Karpas-422 (cell line): Measurements from ENCODE around the gene DHX30. TPM values are rescaled to one million over a fixed set of nuclear protein-coding genes. Genes with fewer than 3 reads are reported as not detected.
"Not testable (repeated sequence)": the region's sequence is repeated elsewhere in the genome, so short reads cannot be mapped to it uniquely, and the experiment has no call there.

Experiments
- DNase-seq: peaks from one replicate; pipeline ENCODE4 v3.0.0-alpha.2; 2015
- H2AFZ ChIP-seq: fragments of 200-600 bp; sonication (generic); 2 replicates; pipeline ENCODE4 v1.6.1; 2014; ENCODE audit warnings: antibody characterized with exemption, low read length, mixed read lengths
- H3K27ac ChIP-seq: fragments of 200-600 bp; sonication (generic); 2 replicates; pipeline ENCODE4 v1.5.1; 2014; ENCODE audit warnings: mild to moderate bottlenecking, low read length, moderate library complexity
- H3K27me3 ChIP-seq: fragments of 200-600 bp; sonication (generic); 2 replicates; pipeline ENCODE4 v1.6.1; 2014; ENCODE audit warnings: low read length, mixed read lengths
- H3K36me3 ChIP-seq: fragments of 200-600 bp; sonication (generic); 2 replicates; pipeline ENCODE4 v1.6.1; 2014; ENCODE audit warnings: low read length, mixed read lengths; ENCODE audit not compliant: insufficient read depth
- H3K4me1 ChIP-seq: fragments of 200-600 bp; sonication (generic); 2 replicates; pipeline ENCODE4 v1.6.1; 2014; ENCODE audit warnings: mild to moderate bottlenecking, low read length, mixed read lengths
- H3K4me2 ChIP-seq: fragments of 200-600 bp; sonication (generic); 2 replicates; pipeline ENCODE4 v1.6.1; 2014; ENCODE audit warnings: low read length, low read depth, mild to moderate bottlenecking; ENCODE audit not compliant: poor library complexity, severe bottlenecking
- H3K4me3 ChIP-seq: fragments of 200-600 bp; sonication (generic); 2 replicates; pipeline ENCODE4 v1.5.1; 2014; ENCODE audit warnings: mild to moderate bottlenecking, antibody characterized with exemption, low read length, mixed read lengths
- H3K79me2 ChIP-seq: fragments of 200-600 bp; sonication (generic); 2 replicates; pipeline ENCODE4 v1.6.1; 2014; ENCODE audit warnings: mild to moderate bottlenecking, low read length, mixed read lengths
- H3K9ac ChIP-seq: fragments of 200-600 bp; sonication (generic); 2 replicates; pipeline ENCODE4 v1.6.0; 2014; ENCODE audit warnings: low read length
- H3K9me2 ChIP-seq: fragments of 200-600 bp; sonication (generic), shearing (Covaris generic); replicated peaks from 2 replicates; pipeline ENCODE4 v1.6.0; 2014; ENCODE audit warnings: mild to moderate bottlenecking, low read length, moderate library complexity; ENCODE audit not compliant: insufficient read depth
- H3K9me3 ChIP-seq: fragments of 300-700, 200-600 bp; sonication (generic); 2 replicates; pipeline ENCODE4 v1.6.1; 2014; ENCODE audit warnings: low read length, mixed read lengths
- H4K20me1 ChIP-seq: fragments of 200-600 bp; sonication (generic); 2 replicates; pipeline ENCODE4 v1.6.1; 2014; ENCODE audit warnings: mild to moderate bottlenecking, antibody characterized with exemption, low read length, low read depth; ENCODE audit not compliant: insufficient read depth
- total RNA-seq: library from RNA; depleted of rRNA; stranded (reverse); fragments of >200 nt; shearing (Covaris generic); gene quantifications from 2 replicates; pipeline ENCODE4 v1.2.3, GENCODE V29; 2014; ENCODE audit warnings: low replicate concordance

The DHX30 gene
- total RNA-seq, 1 experiment from 2014 or later, result 58.6 TPM

DNA sequence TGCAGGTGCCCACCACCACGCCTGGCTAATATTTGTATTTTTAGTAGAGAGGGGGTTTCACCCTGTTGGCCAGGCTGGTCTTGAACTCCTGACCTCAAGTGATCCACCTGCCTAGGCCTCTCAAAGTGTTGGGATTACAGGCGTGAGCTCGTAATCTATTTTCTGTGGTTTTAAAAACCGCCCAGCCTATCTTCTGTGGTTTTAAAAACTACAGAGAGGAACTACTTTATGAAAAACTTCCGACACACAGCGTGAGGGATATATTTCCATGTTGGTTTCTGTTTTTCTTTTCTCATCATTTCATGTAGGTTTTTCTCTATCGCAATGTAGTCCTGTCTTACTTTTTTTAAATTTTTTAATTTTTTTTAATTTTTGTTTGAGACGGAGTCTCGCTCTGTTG is 26.5 kb downstream of the DHX30 start:
- H4K20me1 ChIP-seq, result peaks cover 19% of the 10 kb centered on the region; the same call in 1 of the 2 replicates
- not testable (repeated sequence) for H3K4me2 ChIP-seq, H3K9ac ChIP-seq, H3K9me2 ChIP-seq, H3K4me3 ChIP-seq, DNase-seq, H3K9me3 ChIP-seq, H3K27me3 ChIP-seq, H2AFZ ChIP-seq, H3K27ac ChIP-seq
- H3K4me1 ChIP-seq, result peaks cover 13% of the 10 kb centered on the region
- peaks cover 45% of the 10 kb centered on the region for H3K79me2 ChIP-seq
- peaks cover 44% of the 10 kb centered on the region for H3K36me3 ChIP-seq

DNA sequence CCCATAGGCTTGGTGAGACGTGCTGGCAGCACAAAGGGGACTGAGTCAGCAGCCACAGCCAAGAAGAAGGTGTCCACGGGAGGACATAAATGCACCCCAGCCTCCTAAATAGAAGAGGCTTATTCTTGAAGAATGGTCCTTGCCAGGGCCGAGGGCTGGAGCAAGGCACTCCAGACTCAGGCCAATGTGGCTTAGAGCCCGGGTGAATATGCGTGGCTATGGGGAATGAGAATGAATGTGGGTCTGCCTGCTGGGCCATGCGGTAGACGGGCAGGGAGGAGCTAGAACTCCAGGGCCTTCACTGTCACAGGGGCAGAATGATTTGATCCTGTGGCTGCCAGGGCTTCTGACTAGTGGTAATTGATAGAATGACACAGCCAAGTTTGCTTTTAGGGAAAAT is 34.0 kb downstream of the DHX30 start:
- H3K36me3 ChIP-seq, result peaks cover 40% of the 10 kb centered on the region
- no peak overlapping the region for H3K9ac ChIP-seq
- H3K79me2 ChIP-seq, result peaks cover 16% of the 10 kb centered on the region; the same call in 1 of the 2 replicates

DNA sequence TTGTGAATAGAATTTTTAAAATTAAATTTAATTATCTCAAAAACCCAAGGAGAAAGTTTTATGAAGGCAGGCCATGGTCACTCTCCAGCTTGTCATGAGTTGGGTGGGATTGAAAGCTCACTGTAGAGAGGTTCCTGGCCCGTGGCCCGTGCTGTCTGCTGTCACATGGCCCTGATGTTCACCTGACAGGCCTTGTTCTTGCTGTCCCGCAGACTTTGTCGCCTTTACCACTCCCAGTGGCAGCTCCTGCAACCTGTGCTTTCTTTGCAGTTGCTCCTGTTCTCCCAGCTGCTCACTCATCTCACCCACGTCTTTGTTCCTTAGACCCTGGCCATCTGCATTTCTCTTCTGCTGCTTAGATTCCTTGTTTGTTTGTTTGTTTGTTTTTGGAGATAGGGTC is 35.6 kb downstream of the DHX30 start:
- H3K4me2 ChIP-seq, result no peak overlapping the region
- H3K9me2 ChIP-seq, result no peaks in the 10 kb centered on the region
- no peak for DNase-seq
- H3K9ac ChIP-seq, result no peak overlapping the region
- H3K27ac ChIP-seq, result no peak overlapping the region
- H3K79me2 ChIP-seq, result peaks cover 17% of the 10 kb centered on the region; the same call in 1 of the 2 replicates
- H3K9me3 ChIP-seq, result no peaks in the 10 kb centered on the region
- no peaks in the 10 kb centered on the region for H3K4me1 ChIP-seq
- 0 out of 2 replicates have a peak, but pooled peaks cover 8% of the 10 kb centered on the region for H4K20me1 ChIP-seq
- no peaks in the 10 kb centered on the region for H3K27me3 ChIP-seq
- H2AFZ ChIP-seq, result no peak overlapping the region
- H3K36me3 ChIP-seq, result peaks cover 46% of the 10 kb centered on the region
- no peak overlapping the region for H3K4me3 ChIP-seq

More for the DNA sequence above, 34.0 kb downstream of the DHX30 start:
- H3K4me3 ChIP-seq, result no peak overlapping the region
- H3K4me2 ChIP-seq, result no peak overlapping the region
- H3K27ac ChIP-seq, result no peak overlapping the region
- no peaks in the 10 kb centered on the region for H3K4me1 ChIP-seq
- no peak overlapping the region for H2AFZ ChIP-seq
- H3K27me3 ChIP-seq, result no peaks in the 10 kb centered on the region
- DNase-seq, result no peak
- H3K9me2 ChIP-seq, result no peaks in the 10 kb centered on the region
- 0 out of 2 replicates have a peak, but pooled peaks cover 3% of the 10 kb centered on the region for H4K20me1 ChIP-seq
- H3K9me3 ChIP-seq, result no peaks in the 10 kb centered on the region

DNA sequence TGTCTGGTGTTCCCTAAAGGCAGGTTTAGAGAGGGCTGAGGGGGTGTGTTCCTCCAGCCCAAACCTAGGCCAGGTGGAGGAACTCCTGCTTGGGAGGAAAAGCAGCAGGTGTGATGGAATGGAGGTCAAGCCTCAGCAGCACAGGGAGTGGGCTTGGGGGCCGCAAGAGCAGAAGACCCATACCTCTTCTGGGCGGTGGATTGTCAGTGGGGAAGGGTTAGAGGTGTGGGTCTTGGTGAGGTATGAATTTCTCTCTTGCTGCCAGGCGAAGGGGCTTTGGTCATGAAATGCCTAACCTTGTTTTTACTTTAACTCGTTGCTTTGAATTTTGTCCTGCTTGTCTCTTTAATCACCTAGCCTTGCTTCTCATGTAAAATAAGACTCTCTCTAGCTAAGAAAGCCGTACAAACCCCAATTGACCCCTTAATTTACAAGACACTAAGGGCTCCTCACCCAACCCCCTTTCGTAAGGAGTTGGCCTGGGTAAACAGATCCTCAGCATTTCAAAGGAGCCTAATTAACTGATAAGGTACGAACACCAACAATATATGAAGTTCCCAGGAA is 38.9 kb downstream of the DHX30 start:
- 0 out of 2 replicates have a peak, but pooled peaks cover 13% of the 10 kb centered on the region for H4K20me1 ChIP-seq
- no peak overlapping the region for H2AFZ ChIP-seq
- no peak overlapping the region for H3K4me2 ChIP-seq
- no peak overlapping the region for H3K27ac ChIP-seq
- H3K9ac ChIP-seq, result no peak overlapping the region
- no peaks in the 10 kb centered on the region for H3K27me3 ChIP-seq
- H3K79me2 ChIP-seq, result peaks cover 19% of the 10 kb centered on the region; the same call in 1 of the 2 replicates
- DNase-seq, result no peak
- H3K9me3 ChIP-seq, result no peaks in the 10 kb centered on the region
- H3K9me2 ChIP-seq, result no peaks in the 10 kb centered on the region
- H3K4me3 ChIP-seq, result no peak overlapping the region
- no peaks in the 10 kb centered on the region for H3K4me1 ChIP-seq
- H3K36me3 ChIP-seq, result peaks cover 46% of the 10 kb centered on the region

DNA sequence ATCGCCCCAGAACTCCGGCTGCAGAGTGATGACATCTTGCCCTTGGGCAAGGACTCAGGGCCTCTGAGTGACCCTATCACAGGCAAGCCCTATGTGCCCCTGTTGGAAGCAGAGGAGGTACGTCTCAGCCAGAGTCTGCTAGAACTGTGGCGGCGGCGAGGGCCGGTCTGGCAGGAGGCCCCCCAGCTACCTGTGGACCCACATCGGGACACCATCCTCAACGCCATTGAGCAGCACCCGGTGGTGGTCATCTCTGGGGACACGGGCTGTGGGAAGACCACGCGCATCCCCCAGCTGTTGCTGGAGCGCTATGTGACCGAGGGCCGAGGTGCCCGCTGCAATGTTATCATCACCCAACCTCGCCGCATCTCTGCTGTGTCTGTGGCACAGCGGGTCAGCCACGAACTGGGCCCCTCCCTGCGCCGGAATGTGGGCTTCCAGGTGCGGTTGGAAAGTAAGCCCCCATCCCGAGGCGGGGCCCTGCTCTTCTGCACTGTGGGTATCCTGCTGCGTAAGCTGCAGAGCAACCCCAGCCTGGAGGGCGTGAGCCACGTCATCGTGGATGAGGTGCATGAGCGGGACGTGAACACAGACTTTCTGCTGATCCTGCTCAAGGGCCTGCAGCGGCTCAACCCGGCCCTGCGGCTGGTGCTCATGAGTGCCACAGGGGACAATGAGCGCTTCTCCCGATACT is 43.4 kb downstream of the DHX30 start:
- Histone ChIP-seq H3K27ac (no peak overlapping the region), H3K4me1 (no peaks in the 10 kb centered on the region), H3K4me2 (no peak overlapping the region), H3K36me3 (peaks cover 31% of the 10 kb centered on the region), H2AFZ (no peak overlapping the region), H3K27me3 (no peaks in the 10 kb centered on the region), H3K9ac (no peak overlapping the region), H3K79me2 (peaks cover 10% of the 10 kb centered on the region; the same call in 1 of the 2 replicates), H4K20me1 (peaks cover 10% of the 10 kb centered on the region; the same call in 1 of the 2 replicates), H3K4me3 (no peak overlapping the region), H3K9me3 (no peaks in the 10 kb centered on the region), H3K9me2 (no peaks in the 10 kb centered on the region)
- DNase-seq, result no peak

DNA sequence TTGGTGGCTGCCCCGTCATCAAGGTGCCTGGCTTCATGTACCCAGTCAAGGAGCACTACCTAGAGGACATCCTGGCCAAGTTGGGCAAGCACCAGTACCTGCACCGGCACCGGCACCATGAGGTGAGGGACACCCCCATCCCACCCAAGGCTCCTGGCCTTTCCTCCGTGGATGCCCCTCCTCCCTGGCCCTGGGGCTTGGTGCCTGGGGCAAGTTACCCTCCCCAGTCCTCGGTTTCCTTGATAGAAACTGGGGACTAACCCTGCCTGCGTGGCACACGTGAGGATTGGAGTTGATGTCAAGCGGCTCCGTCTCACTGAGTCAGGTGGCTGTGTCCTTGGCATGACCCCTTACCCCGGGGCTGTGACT is 43.9 kb downstream of the DHX30 start:
- Histone ChIP-seq H3K27ac (no peak overlapping the region), H3K79me2 (peaks cover 10% of the 10 kb centered on the region; the same call in 1 of the 2 replicates), H3K4me2 (no peak overlapping the region), H2AFZ (no peak overlapping the region), H3K9me2 (no peaks in the 10 kb centered on the region), H3K4me3 (no peak overlapping the region), H3K9ac (no peak overlapping the region), H3K36me3 (peaks cover 31% of the 10 kb centered on the region), H3K9me3 (no peaks in the 10 kb centered on the region), H3K27me3 (no peaks in the 10 kb centered on the region), H3K4me1 (no peaks in the 10 kb centered on the region), H4K20me1 (peaks cover 10% of the 10 kb centered on the region; the same call in 1 of the 2 replicates)
- no peak for DNase-seq

DNA sequence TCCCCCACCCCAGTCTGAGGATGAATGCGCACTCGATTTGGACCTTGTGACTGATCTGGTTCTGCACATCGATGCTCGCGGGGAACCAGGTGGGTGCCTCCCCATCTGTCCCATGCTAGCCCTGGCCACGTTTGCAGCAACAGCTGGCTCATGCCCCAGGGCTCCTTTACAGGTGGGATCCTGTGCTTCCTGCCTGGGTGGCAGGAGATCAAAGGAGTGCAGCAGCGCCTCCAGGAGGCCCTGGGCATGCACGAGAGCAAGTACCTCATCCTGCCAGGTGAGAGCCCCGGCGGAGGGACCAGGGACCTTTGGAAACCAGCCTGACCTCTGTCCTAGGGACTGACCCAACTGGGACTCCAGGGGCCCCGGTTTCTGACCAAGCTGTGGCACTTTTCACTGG is 44.3 kb downstream of the DHX30 start:
- no peak overlapping the region for H3K9ac ChIP-seq
- no peaks in the 10 kb centered on the region for H3K27me3 ChIP-seq
- no peaks in the 10 kb centered on the region for H3K9me3 ChIP-seq
- no peak overlapping the region for H3K4me2 ChIP-seq
- H3K4me3 ChIP-seq, result no peak overlapping the region
- H3K36me3 ChIP-seq, result peaks cover 31% of the 10 kb centered on the region
- H3K9me2 ChIP-seq, result no peaks in the 10 kb centered on the region
- peaks cover 10% of the 10 kb centered on the region; the same call in 1 of the 2 replicates for H3K79me2 ChIP-seq
- no peak for DNase-seq
- H3K27ac ChIP-seq, result no peak overlapping the region
- H4K20me1 ChIP-seq, result peaks cover 10% of the 10 kb centered on the region; the same call in 1 of the 2 replicates
- H3K4me1 ChIP-seq, result no peaks in the 10 kb centered on the region
- no peak overlapping the region for H2AFZ ChIP-seq

DNA sequence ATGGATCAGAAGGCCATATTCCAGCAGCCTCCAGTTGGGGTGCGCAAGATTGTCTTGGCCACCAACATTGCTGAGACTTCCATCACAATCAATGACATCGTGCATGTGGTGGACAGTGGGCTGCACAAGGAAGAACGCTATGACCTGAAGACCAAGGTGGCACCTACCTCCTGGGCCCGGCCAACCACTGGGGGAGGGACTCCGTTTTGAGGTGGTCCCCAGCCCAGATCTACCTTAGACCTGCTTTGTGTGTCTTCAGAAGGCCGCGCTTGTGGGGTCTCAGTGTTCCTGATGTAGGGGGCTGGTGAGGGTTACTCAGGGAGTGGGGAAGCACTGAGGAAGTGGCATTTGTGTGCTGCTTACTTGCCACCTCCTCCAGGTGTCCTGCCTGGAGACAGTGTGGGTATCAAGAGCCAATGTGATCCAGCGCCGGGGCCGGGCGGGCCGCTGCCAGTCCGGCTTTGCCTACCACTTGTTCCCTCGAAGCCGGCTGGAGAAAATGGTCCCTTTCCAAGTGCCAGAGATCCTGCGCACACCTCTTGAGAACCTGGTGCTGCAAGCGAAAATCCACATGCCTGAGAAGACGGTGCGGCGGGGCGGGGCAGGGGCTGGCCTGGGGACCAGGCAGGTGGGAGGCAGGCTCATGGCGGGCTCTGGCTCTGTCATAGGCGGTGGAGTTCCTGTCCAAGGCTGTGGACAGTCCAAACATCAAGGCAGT is 45.0 kb downstream of the DHX30 start:
- Histone ChIP-seq H2AFZ (no peak overlapping the region), H3K4me2 (no peak overlapping the region), H3K4me3 (no peak overlapping the region), H3K9me3 (no peaks in the 10 kb centered on the region), H3K4me1 (no peaks in the 10 kb centered on the region), H3K79me2 (peaks cover 10% of the 10 kb centered on the region; the same call in 1 of the 2 replicates), H3K27me3 (no peaks in the 10 kb centered on the region), H3K36me3 (peaks cover 26% of the 10 kb centered on the region), H3K9ac (no peak overlapping the region), H3K27ac (no peak overlapping the region), H3K9me2 (no peaks in the 10 kb centered on the region), H4K20me1 (peaks cover 6% of the 10 kb centered on the region; the same call in 1 of the 2 replicates)
- no peak for DNase-seq
